DMS114 treated with DMSO at 0.1 percent for 48 hours (cell line): Measurements from ENCODE around the gene DEPDC5.

ENCODE experiments used
- DNase-seq: peaks from one replicate; lab custom pipeline; 2025; ENCODE audit not compliant: unreplicated experiment; lab: John Stamatoyannopoulos, UW

DEPDC5 gene

DNA sequence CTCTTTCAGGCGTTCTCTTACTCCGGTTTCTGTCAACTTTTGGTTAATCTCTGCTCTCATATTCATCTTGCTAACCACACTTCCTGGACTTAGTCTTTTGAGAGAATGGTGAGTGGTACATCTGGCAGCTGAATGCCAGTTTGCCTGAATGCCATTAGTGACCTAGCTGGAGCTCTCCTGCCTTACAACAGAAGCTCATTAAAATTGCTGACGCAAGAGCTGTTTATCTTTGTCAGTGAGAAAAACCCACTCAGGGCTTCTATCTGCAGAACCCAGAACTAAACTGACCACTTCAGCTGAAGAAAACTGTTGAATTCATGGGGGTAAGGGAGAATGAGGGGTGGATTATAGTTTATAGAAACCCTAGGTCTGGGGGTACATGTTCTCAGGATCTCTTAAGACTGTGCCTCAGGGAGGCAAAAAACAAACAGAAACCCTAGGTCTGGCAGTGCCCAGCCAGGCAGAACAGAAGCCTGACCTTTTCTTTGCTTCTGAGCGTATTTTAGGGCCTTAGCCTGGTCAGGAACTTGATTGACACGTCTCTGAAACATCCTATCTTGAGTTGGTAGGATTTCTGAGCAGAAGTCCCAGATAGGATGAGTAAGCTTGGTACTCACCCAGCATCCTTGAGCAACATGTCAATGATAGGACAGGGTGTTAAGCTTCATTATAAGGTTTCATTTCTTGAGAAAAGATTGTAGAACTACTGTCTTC lies 137.7 kb downstream of the DEPDC5 start:
- no peak for DNase-seq

- DNase-seq = no peak
Measured at GRCh38 chr22:31892080-31892433, 138.2 kb downstream of the DEPDC5 start.

- DNase-seq = no peak
Measured at GRCh38 chr22:31893460-31893859, 139.6 kb downstream of the DEPDC5 start.

GRCh38 chr22:31895411-31896123 lies 141.7 kb downstream of the DEPDC5 start:
- DNase-seq = no peak

GRCh38 chr22:31896472-31896871 lies 142.7 kb downstream of the DEPDC5 start:
- DNase-seq = no peak

- no peak for DNase-seq
Measured at GRCh38 chr22:31897842-31898805, 144.3 kb downstream of the DEPDC5 start.

- no peak for DNase-seq
Measured at GRCh38 chr22:31898926-31899325, 145.1 kb downstream of the DEPDC5 start.

GRCh38 chr22:31899669-31900068 lies 145.8 kb downstream of the DEPDC5 start:
- DNase-seq = no peak

GRCh38 chr22:31901388-31902137 lies 147.7 kb downstream of the DEPDC5 start:
- DNase-seq = no peak

- DNase-seq = no peak
Measured at GRCh38 chr22:31904651-31905050, 150.8 kb downstream of the DEPDC5 start.

DNA sequence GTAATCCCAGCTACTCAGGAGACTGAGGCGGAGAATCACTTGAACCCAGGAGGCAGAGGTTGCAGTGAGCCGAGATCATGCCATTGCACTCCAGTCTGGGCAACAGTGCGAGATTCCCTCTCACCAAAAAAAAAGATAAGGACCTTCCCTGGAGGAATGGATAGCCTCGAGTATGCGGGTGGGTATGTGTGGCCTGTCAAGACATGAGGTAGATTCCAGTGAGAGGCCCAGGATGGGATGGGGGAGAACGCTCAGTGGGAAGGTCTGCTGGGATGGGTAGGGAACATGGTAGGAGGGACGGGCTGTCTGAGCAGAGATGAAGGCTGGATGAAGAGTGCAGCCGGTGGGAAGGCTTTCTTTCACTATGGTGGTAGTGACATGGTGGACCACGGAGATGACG lies 151.5 kb downstream of the DEPDC5 start:
- no peak for DNase-seq

- no peak for DNase-seq
Measured at GRCh38 chr22:31906086-31906485, 152.3 kb downstream of the DEPDC5 start.

GRCh38 chr22:31906569-31906968 lies 152.8 kb downstream of the DEPDC5 start:
- no peak for DNase-seq

- no peak for DNase-seq
Measured at GRCh38 chr22:31909977-31910376, 156.2 kb downstream of the DEPDC5 start.

- no peak for DNase-seq
Measured at GRCh38 chr22:31911565-31912406, 158.0 kb downstream of the DEPDC5 start.

DNA sequence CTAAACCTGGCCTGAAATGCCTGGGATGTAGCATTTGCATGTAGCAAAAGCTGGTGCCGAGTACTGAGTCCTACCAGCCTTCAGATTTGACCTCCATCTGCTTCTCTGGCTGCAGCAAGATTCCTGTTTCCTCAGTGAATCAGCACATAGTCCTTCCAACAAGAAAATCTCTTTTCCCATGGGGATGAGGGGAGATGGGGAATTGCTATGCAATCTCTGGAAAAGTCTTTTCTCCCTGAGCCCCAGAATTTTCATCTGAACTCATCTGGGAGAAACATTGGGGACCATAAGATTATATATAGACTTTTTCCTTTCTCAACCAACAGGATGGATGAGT lies 158.6 kb downstream of the DEPDC5 start:
- DNase-seq = no peak

DNA sequence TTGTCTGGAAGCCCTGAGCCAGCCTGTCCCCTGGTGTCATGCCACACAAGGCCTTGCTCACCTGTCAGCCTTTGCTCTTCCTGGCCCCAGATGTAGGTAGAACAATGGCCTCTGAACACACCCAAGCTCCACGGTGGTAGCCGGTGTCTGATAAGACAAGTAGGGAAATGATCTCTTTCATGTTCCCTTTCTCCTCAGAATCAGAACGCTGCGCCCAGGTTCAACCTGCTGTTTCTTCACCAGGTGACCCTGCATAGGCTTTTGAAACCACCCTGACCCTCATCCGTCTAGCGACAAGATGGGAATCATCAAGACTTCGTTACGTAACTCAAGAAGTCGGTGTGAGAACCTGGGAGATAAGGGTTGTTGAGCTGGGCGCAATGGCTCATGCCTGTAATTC lies 161.8 kb downstream of the DEPDC5 start:
- DNase-seq = no peak

DNA sequence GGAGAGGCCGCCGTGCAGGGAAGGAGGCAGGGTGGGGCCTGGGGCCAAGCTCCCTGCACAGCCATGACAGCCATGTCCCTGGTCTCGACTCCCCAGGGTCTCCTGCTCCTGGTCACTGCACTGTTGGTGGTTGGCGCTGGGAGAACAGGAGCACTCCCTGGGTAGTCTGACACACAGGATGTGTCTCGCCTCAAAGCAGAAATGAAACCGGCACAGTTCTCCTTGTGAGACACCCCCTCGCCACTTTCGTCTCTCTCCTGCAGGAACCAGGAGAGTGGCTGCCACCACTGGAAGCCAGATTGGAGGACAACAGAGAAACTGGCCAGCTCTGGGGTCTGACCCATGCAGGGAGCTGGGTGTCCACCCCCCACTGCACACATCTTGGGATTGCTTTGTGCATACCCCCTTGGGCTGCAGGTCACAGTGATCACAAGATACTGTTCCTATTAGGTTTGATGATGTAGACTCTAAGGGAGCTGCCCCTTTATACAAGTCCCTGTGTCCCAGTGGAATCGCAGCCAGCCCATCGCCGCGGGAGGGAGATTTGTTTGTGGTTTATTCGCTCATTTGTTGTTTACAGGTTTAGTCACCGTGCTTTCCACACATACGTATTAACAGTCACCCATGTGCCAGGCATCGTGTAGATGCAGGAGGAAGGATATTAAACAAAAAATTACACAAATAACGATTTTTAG lies 163.6 kb downstream of the DEPDC5 start:
- DNase-seq = no peak

- no peak for DNase-seq
Measured at GRCh38 chr22:31919730-31920129, 165.9 kb downstream of the DEPDC5 start.

- no peak for DNase-seq
Measured at GRCh38 chr22:31920306-31920705, 166.5 kb downstream of the DEPDC5 start.
